ENCODE measurements around the gene CEP152. TPM values are rescaled to one million over a fixed set of nuclear protein-coding genes. Genes with fewer than 3 reads are reported as not detected.
"Not testable (repeated sequence)": the region's sequence is repeated elsewhere in the genome, so short reads cannot be mapped to it uniquely, and the experiment has no call there.

The CEP152 gene, protein sequence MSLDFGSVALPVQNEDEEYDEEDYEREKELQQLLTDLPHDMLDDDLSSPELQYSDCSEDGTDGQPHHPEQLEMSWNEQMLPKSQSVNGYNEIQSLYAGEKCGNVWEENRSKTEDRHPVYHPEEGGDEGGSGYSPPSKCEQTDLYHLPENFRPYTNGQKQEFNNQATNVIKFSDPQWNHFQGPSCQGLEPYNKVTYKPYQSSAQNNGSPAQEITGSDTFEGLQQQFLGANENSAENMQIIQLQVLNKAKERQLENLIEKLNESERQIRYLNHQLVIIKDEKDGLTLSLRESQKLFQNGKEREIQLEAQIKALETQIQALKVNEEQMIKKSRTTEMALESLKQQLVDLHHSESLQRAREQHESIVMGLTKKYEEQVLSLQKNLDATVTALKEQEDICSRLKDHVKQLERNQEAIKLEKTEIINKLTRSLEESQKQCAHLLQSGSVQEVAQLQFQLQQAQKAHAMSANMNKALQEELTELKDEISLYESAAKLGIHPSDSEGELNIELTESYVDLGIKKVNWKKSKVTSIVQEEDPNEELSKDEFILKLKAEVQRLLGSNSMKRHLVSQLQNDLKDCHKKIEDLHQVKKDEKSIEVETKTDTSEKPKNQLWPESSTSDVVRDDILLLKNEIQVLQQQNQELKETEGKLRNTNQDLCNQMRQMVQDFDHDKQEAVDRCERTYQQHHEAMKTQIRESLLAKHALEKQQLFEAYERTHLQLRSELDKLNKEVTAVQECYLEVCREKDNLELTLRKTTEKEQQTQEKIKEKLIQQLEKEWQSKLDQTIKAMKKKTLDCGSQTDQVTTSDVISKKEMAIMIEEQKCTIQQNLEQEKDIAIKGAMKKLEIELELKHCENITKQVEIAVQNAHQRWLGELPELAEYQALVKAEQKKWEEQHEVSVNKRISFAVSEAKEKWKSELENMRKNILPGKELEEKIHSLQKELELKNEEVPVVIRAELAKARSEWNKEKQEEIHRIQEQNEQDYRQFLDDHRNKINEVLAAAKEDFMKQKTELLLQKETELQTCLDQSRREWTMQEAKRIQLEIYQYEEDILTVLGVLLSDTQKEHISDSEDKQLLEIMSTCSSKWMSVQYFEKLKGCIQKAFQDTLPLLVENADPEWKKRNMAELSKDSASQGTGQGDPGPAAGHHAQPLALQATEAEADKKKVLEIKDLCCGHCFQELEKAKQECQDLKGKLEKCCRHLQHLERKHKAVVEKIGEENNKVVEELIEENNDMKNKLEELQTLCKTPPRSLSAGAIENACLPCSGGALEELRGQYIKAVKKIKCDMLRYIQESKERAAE (N-terminal part only)
- polyA plus RNA-seq (ENCODE audit: low read depth in 6 of 6), result 1 to 10 TPM; 2.6 to 9.3 (median 4.8) TPM

DNA sequence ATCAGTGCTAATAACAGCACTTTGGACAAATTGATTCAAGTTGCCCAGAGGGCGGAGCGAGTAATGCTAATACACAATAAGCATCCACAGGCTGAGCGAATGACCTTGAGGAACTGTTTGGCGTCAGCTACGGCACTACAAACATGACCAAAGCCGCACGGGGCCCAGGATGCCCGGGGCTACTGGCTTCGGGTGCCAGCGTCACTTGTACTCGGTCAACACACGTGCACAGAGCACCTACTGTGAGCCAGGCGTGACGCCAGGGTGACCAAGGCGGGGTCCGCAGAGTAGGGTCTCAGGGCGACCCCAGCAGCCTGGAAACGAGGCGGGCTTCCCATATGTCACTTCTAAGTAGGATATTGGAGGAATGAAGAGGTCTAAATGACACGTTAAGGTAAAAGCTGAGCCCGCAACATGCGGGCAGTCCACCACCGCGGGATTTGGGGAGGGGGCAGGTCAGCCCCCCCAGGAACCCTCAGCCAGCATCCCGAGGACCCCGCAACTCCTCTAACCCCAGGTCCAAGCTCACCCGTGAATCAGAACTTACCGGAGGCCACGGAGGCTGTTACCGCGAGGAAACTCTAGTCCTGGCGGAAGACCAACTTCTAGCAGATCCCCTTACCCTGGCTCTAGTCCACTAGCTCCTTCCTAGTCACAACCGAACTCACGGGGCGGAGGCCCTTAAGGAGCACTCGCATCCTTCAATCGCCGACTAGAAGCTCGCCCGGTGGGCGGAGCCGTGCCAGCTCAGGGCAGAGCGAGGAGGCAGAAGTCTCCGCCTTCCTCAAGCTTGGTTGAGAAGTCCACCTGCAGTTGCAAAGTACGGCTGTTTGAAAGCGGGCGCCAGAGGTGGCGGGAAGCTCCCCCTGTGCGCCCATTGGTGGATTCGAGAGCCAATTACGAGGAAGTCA is at the start of gene CEP152:
Gene CEP152 (minus strand): TSS at position 656 of the 911 bp plus-strand sequence. CDS start 5,420 bp downstream, outside the sequence.
- Mint-ChIP-seq H3K27ac (peak within 1 kb of the TSS; percentile 81 to 95 (median 91)), H3K27me3 (peaks cover 9 to 22% (median 13%) of the 10 kb centered on the region in 3 donors), H3K4me3 (peak within 1 kb of the TSS; percentile 91 to 97 (median 95)), H3K36me3 (no peaks in the 10 kb centered on the region), H3K9me3 (no peaks in the 10 kb centered on the region), H3K4me1 (peaks cover 26 to 31% (median 30%) of the 10 kb centered on the region in 3 donors)
- peak; percentile 92 to 94 for ATAC-seq (ENCODE audit: low read depth in 2 of 2)
- DNase-seq, result peak; percentile 98

GRCh38 chr15:48859426-48859825 is 48.6 kb upstream of the CEP152 start:
- Mint-ChIP-seq H3K27me3 (peaks cover 8 to 15% (median 9%) of the 10 kb centered on the region in 3 donors), H3K27ac (no peak overlapping the region), H3K4me1 (no peaks in the 10 kb centered on the region), H3K36me3 (no peaks in the 10 kb centered on the region), H3K4me3 (no peak overlapping the region), H3K9me3 (no peaks in the 10 kb centered on the region)
- no peak for DNase-seq
- no peak for ATAC-seq (ENCODE audit: low read depth in 2 of 2)

- peaks cover 8 to 22% (median 19%) of the 10 kb centered on the region in 3 donors for H3K27me3 Mint-ChIP-seq
- peak overlapping the region in 1 of 6 donors; percentile 2 for H3K27ac Mint-ChIP-seq
- no peaks in the 10 kb centered on the region for H3K36me3 Mint-ChIP-seq
- H3K4me3 Mint-ChIP-seq, result no peak overlapping the region
- no peak for ATAC-seq (ENCODE audit: low read depth in 2 of 2)
- H3K4me1 Mint-ChIP-seq, result no peaks in the 10 kb centered on the region
- H3K9me3 Mint-ChIP-seq, result peaks cover 0 to 5% (median 1%) of the 10 kb centered on the region in 7 donors
- no peak for DNase-seq
Measured at GRCh38 chr15:48858401-48858800, 47.5 kb upstream of the CEP152 start.

DNA sequence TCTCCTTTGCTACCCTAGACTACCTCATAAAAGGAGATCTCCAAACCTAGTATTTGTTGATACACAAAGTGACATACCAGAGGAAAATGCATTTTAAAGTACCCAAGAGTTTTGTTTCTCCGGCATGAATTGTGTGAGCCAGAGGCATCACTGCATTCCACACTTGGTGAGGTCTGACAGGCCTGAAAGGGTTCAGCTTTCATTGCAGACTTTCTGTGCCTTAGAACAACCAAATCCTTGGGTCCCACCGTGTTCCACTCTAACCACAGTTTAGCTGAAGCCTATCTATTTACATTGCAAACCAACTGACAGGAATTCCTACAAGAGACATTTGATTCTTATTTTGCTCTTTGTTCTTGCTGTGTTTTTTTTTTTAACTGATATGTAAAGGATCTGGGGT is 46.1 kb upstream of the CEP152 start:
- no peak overlapping the region for H3K4me3 Mint-ChIP-seq
- H3K9me3 Mint-ChIP-seq, result peaks cover 0 to 5% (median 1%) of the 10 kb centered on the region in 7 donors
- H3K4me1 Mint-ChIP-seq, result no peaks in the 10 kb centered on the region
- DNase-seq (no peak), ATAC-seq (ENCODE audit: low read depth in 2 of 2) (no peak)
- peaks cover 13 to 25% (median 19%) of the 10 kb centered on the region in 3 donors for H3K27me3 Mint-ChIP-seq
- H3K36me3 Mint-ChIP-seq, result no peaks in the 10 kb centered on the region
- H3K27ac Mint-ChIP-seq, result no peak overlapping the region

DNA sequence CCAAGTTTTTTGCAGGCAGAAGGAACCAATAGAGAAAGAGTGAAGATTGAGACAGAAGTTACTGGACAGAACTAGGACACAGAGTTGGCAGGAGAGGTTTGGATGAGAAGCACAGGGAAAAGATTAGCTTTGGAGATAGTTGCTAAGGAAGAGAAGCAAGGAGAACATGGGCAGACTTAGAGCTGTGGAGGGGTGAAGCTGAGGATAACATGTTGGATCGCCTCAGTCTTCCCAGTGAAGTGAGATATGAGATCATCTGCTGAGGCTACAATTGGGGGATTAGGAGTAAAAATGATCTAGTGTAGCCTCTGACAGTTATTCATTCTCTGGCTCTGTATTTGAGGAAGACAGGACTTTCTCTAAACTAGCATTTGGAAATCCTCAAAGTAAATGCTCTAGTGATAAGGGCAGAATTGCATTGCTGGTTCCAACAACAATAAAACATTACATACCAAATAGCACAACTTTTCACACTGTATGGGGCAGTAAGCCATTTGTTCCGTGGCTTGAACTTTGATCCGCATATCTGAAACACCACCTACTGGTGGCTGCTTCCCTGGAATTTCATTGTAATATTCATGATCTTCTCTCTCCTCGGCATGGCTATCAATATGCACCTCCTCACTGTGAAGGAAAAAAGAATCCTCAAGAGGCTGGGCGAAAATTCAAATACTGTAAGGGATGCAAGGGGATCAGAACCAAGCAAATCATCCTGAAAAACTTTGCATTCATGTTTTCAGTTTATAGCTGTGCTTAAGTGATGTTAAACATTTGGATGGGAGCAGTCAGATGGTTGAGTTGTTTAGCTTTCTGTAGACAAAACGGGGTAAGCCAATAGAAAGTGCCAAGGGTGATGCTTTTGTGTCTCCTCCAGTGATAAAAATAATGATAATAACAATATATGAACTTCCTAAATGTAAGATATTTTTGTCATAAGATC is 44.9 kb upstream of the CEP152 start:
- Mint-ChIP-seq H3K4me3 (no peak overlapping the region), H3K4me1 (no peaks in the 10 kb centered on the region), H3K36me3 (no peaks in the 10 kb centered on the region), H3K27ac (no peak overlapping the region), H3K9me3 (peaks cover 0 to 5% (median 1%) of the 10 kb centered on the region in 7 donors), H3K27me3 (peaks cover 19 to 30% (median 19%) of the 10 kb centered on the region in 3 donors)
- DNase-seq (no peak), ATAC-seq (ENCODE audit: low read depth in 2 of 2) (no peak)

DNA sequence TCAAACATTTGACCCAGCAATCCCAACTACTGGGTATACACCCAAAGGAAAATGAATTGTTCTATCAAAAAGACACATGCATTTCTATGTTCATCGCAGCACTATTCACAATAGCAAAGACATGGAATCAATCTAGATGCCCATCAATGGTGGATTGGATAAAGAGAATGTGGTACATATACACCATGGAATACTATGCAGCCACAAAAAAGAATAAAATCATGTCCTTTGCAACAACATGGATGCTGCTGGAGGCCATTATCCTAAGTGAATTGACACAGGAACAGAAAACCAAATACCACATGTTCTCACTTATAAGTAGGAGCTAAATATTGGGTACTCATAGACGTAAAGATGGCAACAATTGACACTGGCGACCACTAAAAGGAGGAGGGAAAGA is 43.6 kb upstream of the CEP152 start:
- not testable (repeated sequence) for ATAC-seq (ENCODE audit: low read depth in 2 of 2); H3K36me3 Mint-ChIP-seq; H3K4me3 Mint-ChIP-seq; H3K27ac Mint-ChIP-seq; H3K4me1 Mint-ChIP-seq; DNase-seq; H3K9me3 Mint-ChIP-seq
- H3K27me3 Mint-ChIP-seq, result peaks cover 20 to 32% (median 23%) of the 10 kb centered on the region in 3 donors

GRCh38 chr15:48851956-48852355 is 41.1 kb upstream of the CEP152 start:
- H3K9me3 Mint-ChIP-seq, result peaks cover 0 to 5% (median 1%) of the 10 kb centered on the region in 7 donors
- no peaks in the 10 kb centered on the region for H3K4me1 Mint-ChIP-seq
- ATAC-seq (ENCODE audit: low read depth in 2 of 2), result no peak
- no peaks in the 10 kb centered on the region for H3K36me3 Mint-ChIP-seq
- peaks cover 20 to 34% (median 23%) of the 10 kb centered on the region in 3 donors for H3K27me3 Mint-ChIP-seq
- H3K4me3 Mint-ChIP-seq, result no peak overlapping the region
- no peak for DNase-seq
- H3K27ac Mint-ChIP-seq, result no peak overlapping the region

GRCh38 chr15:48850648-48851047 is 39.8 kb upstream of the CEP152 start:
- Mint-ChIP-seq H3K27me3 (peaks cover 20 to 29% (median 23%) of the 10 kb centered on the region in 3 donors), H3K27ac (no peak overlapping the region), H3K4me3 (no peak overlapping the region), H3K36me3 (no peaks in the 10 kb centered on the region), H3K9me3 (peaks cover 0 to 5% (median 1%) of the 10 kb centered on the region in 7 donors), H3K4me1 (no peaks in the 10 kb centered on the region)
- no peak for DNase-seq
- no peak for ATAC-seq (ENCODE audit: low read depth in 2 of 2)

DNA sequence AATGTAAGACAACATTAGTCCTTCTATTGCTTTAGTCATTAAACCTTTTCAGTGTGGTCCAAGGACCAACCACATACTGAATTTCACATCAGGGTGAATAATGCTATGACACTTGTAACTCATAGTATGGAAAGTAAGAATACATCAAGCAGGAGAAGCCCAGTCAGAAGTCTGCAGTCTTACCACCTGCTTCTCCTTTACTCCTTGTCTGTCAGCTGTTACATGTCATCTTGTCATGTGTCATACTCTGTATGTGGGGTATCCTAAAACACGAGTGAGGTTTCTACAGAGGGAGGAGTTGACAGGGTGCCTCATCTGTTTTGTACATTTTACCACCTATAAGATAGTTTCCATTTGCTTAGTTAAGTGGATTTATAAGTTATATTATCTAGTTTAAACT is 34.3 kb upstream of the CEP152 start:
- no peak for DNase-seq

DNA sequence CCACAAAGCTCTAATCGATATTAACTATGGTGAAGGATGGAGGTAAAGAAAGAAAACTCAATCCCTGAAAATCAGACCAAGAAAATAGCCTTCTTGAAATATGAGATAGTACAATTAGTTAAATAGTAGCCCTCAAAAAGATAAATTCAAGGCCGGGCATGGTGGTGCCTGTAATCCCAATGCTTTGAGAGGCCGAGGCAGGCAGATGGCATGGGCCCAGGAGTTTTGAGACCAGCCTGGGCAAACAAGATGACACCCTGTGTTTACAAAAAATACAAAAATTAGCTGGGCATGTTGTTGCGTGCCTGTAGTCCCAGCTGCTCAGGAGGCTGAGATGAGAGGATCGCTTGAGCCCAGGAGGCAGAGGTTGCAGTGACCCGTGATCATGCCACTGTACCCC is 31.6 kb upstream of the CEP152 start:
- no peaks in the 10 kb centered on the region for H3K9me3 Mint-ChIP-seq
- H3K27me3 Mint-ChIP-seq, result peaks cover 0 to 4% (median 0%) of the 10 kb centered on the region in 3 donors
- no peak overlapping the region for H3K4me3 Mint-ChIP-seq
- no peak overlapping the region for H3K27ac Mint-ChIP-seq
- no peak for ATAC-seq (ENCODE audit: low read depth in 2 of 2)
- H3K36me3 Mint-ChIP-seq, result no peaks in the 10 kb centered on the region
- no peak for DNase-seq
- no peaks in the 10 kb centered on the region for H3K4me1 Mint-ChIP-seq

More for the DNA sequence above, 34.3 kb upstream of the CEP152 start:
- ATAC-seq (ENCODE audit: low read depth in 2 of 2), result no peak
- Mint-ChIP-seq H3K9me3 (no peaks in the 10 kb centered on the region), H3K27me3 (peaks cover 7 to 11% (median 9%) of the 10 kb centered on the region in 3 donors), H3K27ac (no peak overlapping the region), H3K36me3 (no peaks in the 10 kb centered on the region), H3K4me3 (no peak overlapping the region), H3K4me1 (no peaks in the 10 kb centered on the region)

- Mint-ChIP-seq H3K27me3 (peaks cover 28 to 31% (median 30%) of the 10 kb centered on the region in 3 donors), H3K9me3 (peaks cover 9 to 31% (median 23%) of the 10 kb centered on the region in 7 donors), H3K36me3 (peaks cover 8 to 19% of the 10 kb centered on the region in 2 donors), H3K4me3 (no peak overlapping the region), H3K27ac (no peak overlapping the region), H3K4me1 (no peaks in the 10 kb centered on the region)
- ATAC-seq (ENCODE audit: low read depth in 2 of 2) (no peak), DNase-seq (no peak)
Measured at GRCh38 chr15:48834756-48835155, 23.9 kb upstream of the CEP152 start.

Data from naive B cell (primary cell).